GM04504 (cell line): ENCODE results near the gene AIG1.
"Not testable (repeated sequence)": the region's sequence is repeated elsewhere in the genome, so short reads cannot be mapped to it uniquely, and the experiment has no call there.

Experiments used
- DNase-seq: peaks from one replicate; pipeline ENCODE4 v3.0.0-alpha.2; 2012; ENCODE audit warnings: low read depth

The AIG1 gene

GRCh38 chr6:143128681-143129015 is 68.0 kb downstream of the AIG1 start:
- no peak for DNase-seq

GRCh38 chr6:143130928-143131327 is 70.2 kb downstream of the AIG1 start:
- DNase-seq, result no peak

GRCh38 chr6:143135325-143135724 is 74.6 kb downstream of the AIG1 start:
- no peak for DNase-seq

- no peak for DNase-seq
Observed at GRCh38 chr6:143135797-143136561, 75.3 kb downstream of the AIG1 start.

- no peak for DNase-seq
Observed at GRCh38 chr6:143136647-143137046, 76.0 kb downstream of the AIG1 start.

- DNase-seq, result no peak
Observed at GRCh38 chr6:143139239-143139784, 78.6 kb downstream of the AIG1 start.

GRCh38 chr6:143139884-143140283 is 79.2 kb downstream of the AIG1 start:
- not testable (repeated sequence) for DNase-seq

- DNase-seq, result no peak
Observed at GRCh38 chr6:143140767-143141166, 80.1 kb downstream of the AIG1 start.

- peak; percentile 93 for DNase-seq
Observed at GRCh38 chr6:143141442-143141841, 80.8 kb downstream of the AIG1 start.

GRCh38 chr6:143146186-143146851 is 85.6 kb downstream of the AIG1 start:
- no peak for DNase-seq

- peak; percentile 38 for DNase-seq
Observed at GRCh38 chr6:143149771-143150170, 89.1 kb downstream of the AIG1 start.

- no peak for DNase-seq
Observed at GRCh38 chr6:143150281-143150680, 89.6 kb downstream of the AIG1 start.

GRCh38 chr6:143151381-143151780 is 90.7 kb downstream of the AIG1 start:
- no peak for DNase-seq

- DNase-seq, result no peak
Observed at GRCh38 chr6:143155681-143156080, 95.0 kb downstream of the AIG1 start.

GRCh38 chr6:143157131-143157530 is 96.4 kb downstream of the AIG1 start:
- peak; percentile 36 for DNase-seq

- DNase-seq, result no peak
Observed at GRCh38 chr6:143158113-143158581, 97.5 kb downstream of the AIG1 start.

- DNase-seq, result no peak
Observed at GRCh38 chr6:143159001-143159400, 98.3 kb downstream of the AIG1 start.

GRCh38 chr6:143160015-143160414 is 99.3 kb downstream of the AIG1 start:
- no peak for DNase-seq

GRCh38 chr6:143160439-143161220 is 99.9 kb downstream of the AIG1 start:
- DNase-seq, result no peak

- no peak for DNase-seq
Observed at GRCh38 chr6:143163621-143164020, 102.9 kb downstream of the AIG1 start.

- no peak for DNase-seq
Observed at GRCh38 chr6:143164565-143165105, 103.9 kb downstream of the AIG1 start.

- no peak for DNase-seq
Observed at GRCh38 chr6:143165315-143165855, 104.7 kb downstream of the AIG1 start.
